ENCODE measurements around the gene NECTIN1. TPM values are rescaled to one million over a fixed set of nuclear protein-coding genes. Genes with fewer than 3 reads are reported as not detected.

Gene NECTIN1
- total and polyA plus RNA-seq, 2 experiments from 2014 or later = 1.0 to 5.2 TPM

- peak; percentile 54 for DNase-seq
- peak overlapping the region; percentile 88 for H3K4me2 ChIP-seq (ENCODE audit: unreplicated experiment)
- 0 to 2% methylated on average over 11 to 30 of the region's 30 CpGs for WGBS, 2 experiments (ENCODE audit: low coverage in 1 of 2, low lambda C conversion rate in 2 of 2, missing lambda C conversion rate in 2 of 2)
- no peaks in the 10 kb centered on the region for H4K20me1 ChIP-seq (ENCODE audit: insufficient read depth)
- H3K27me3 ChIP-seq (replicated peaks; ENCODE audit: insufficient read depth) = no peaks in the 10 kb centered on the region
- peak overlapping the region; percentile 76 for H3K4me3 ChIP-seq
- peak overlapping the region; percentile 74 for H3K9ac ChIP-seq
- H2AFZ ChIP-seq = peak overlapping the region; percentile 77
- in situ Hi-C loops (cut with MboI) = no loop called here
- H3K9me2 ChIP-seq (ENCODE audit: insufficient read depth) = no peaks in the 10 kb centered on the region
- 0 out of 2 replicates have a peak overlapping the region, but pooled peaks have one; percentile 44 for H3K27ac ChIP-seq
- no peaks in the 10 kb centered on the region for H3K36me3 ChIP-seq (ENCODE audit: low read depth)
- H3K4me1 ChIP-seq (ENCODE audit: insufficient read depth) = peaks cover 4% of the 10 kb centered on the region
- no peaks in the 10 kb centered on the region for H3F3A ChIP-seq (ENCODE audit: insufficient read depth)
- H3K79me2 ChIP-seq (ENCODE audit: insufficient read depth) = peaks cover 11% of the 10 kb centered on the region
- TF ChIP-seq EZH2 (IDR thresholded peaks at IDR 0.05; ENCODE audit: insufficient read depth, poor library complexity, severe bottlenecking) = no peak
- no peak for TF ChIP-seq EZH2phosphoT487 (IDR thresholded peaks at IDR 0.05; ENCODE audit: insufficient read depth, low read depth)
- no peaks in the 10 kb centered on the region for H3K9me3 ChIP-seq (ENCODE audit: low read depth)
These were observed 781 bp downstream of the NECTIN1 start for GRCh38 chr11:119728211-119728626.

- peaks cover 11% of the 10 kb centered on the region for H3K79me2 ChIP-seq (ENCODE audit: insufficient read depth)
- H3K4me2 ChIP-seq (ENCODE audit: unreplicated experiment) = peak overlapping the region; percentile 88
- in situ Hi-C loops (cut with MboI) = no loop called here
- H3K9ac ChIP-seq = peak overlapping the region; percentile 74
- no peak overlapping the region for H3K27ac ChIP-seq
- H3K27me3 ChIP-seq (replicated peaks; ENCODE audit: insufficient read depth) = no peaks in the 10 kb centered on the region
- peak overlapping the region; percentile 77 for H2AFZ ChIP-seq
- no peaks in the 10 kb centered on the region for H4K20me1 ChIP-seq (ENCODE audit: insufficient read depth)
- peak overlapping the region; percentile 76 for H3K4me3 ChIP-seq
- no peak for TF ChIP-seq EZH2 (IDR thresholded peaks at IDR 0.05; ENCODE audit: insufficient read depth, poor library complexity, severe bottlenecking)
- no peak for TF ChIP-seq EZH2phosphoT487 (IDR thresholded peaks at IDR 0.05; ENCODE audit: insufficient read depth, low read depth)
- peak; percentile 39 for DNase-seq
- no peaks in the 10 kb centered on the region for H3K9me3 ChIP-seq (ENCODE audit: low read depth)
- peaks cover 4% of the 10 kb centered on the region for H3K4me1 ChIP-seq (ENCODE audit: insufficient read depth)
- no peaks in the 10 kb centered on the region for H3F3A ChIP-seq (ENCODE audit: insufficient read depth)
- no peaks in the 10 kb centered on the region for H3K9me2 ChIP-seq (ENCODE audit: insufficient read depth)
- H3K36me3 ChIP-seq (ENCODE audit: low read depth) = no peaks in the 10 kb centered on the region
- WGBS, 2 experiments (ENCODE audit: low coverage in 1 of 2, low lambda C conversion rate in 2 of 2, missing lambda C conversion rate in 2 of 2) = 2 to 3% methylated on average over 30 to 48 of the region's 48 CpGs
These were observed 1.4 kb downstream of the NECTIN1 start for GRCh38 chr11:119727523-119728151.

- 16% methylated on average over 21 of the region's 21 CpGs for WGBS, 2 experiments (ENCODE audit: low coverage in 1 of 2, low lambda C conversion rate in 2 of 2, missing lambda C conversion rate in 2 of 2)
- Histone ChIP-seq H3K4me3 (peak overlapping the region; percentile 76), H3K27ac (no peak overlapping the region), H3K36me3 (ENCODE audit: low read depth) (no peaks in the 10 kb centered on the region), H2AFZ (no peak overlapping the region), H3K9me2 (ENCODE audit: insufficient read depth) (no peaks in the 10 kb centered on the region), H3F3A (ENCODE audit: insufficient read depth) (no peaks in the 10 kb centered on the region), H4K20me1 (ENCODE audit: insufficient read depth) (no peaks in the 10 kb centered on the region), H3K4me1 (ENCODE audit: insufficient read depth) (peaks cover 5% of the 10 kb centered on the region), H3K4me2 (ENCODE audit: unreplicated experiment) (peak overlapping the region; percentile 88), H3K79me2 (ENCODE audit: insufficient read depth) (peaks cover 11% of the 10 kb centered on the region), H3K27me3 (replicated peaks; ENCODE audit: insufficient read depth) (no peaks in the 10 kb centered on the region), H3K9ac (peak overlapping the region; percentile 74), H3K9me3 (ENCODE audit: low read depth) (no peaks in the 10 kb centered on the region)
- peak; percentile 10 for DNase-seq
- in situ Hi-C loops (cut with MboI) = no loop called here
- TF ChIP-seq EZH2phosphoT487 (IDR thresholded peaks at IDR 0.05; ENCODE audit: insufficient read depth, low read depth) (no peak), EZH2 (IDR thresholded peaks at IDR 0.05; ENCODE audit: insufficient read depth, poor library complexity, severe bottlenecking) (no peak)
These were observed 2.1 kb downstream of the NECTIN1 start for GRCh38 chr11:119726585-119727522.

- H2AFZ ChIP-seq = no peak overlapping the region
- TF ChIP-seq EZH2 (IDR thresholded peaks at IDR 0.05; ENCODE audit: insufficient read depth, poor library complexity, severe bottlenecking) (no peak), EZH2phosphoT487 (IDR thresholded peaks at IDR 0.05; ENCODE audit: insufficient read depth, low read depth) (no peak)
- H3K36me3 ChIP-seq (ENCODE audit: low read depth) = no peaks in the 10 kb centered on the region
- H4K20me1 ChIP-seq (ENCODE audit: insufficient read depth) = no peaks in the 10 kb centered on the region
- H3K4me2 ChIP-seq (ENCODE audit: unreplicated experiment) = no peak overlapping the region
- H3K9me2 ChIP-seq (ENCODE audit: insufficient read depth) = no peaks in the 10 kb centered on the region
- H3K4me3 ChIP-seq = no peak overlapping the region
- peaks cover 11% of the 10 kb centered on the region for H3K79me2 ChIP-seq (ENCODE audit: insufficient read depth)
- no peaks in the 10 kb centered on the region for H3K9me3 ChIP-seq (ENCODE audit: low read depth)
- peaks cover 12% of the 10 kb centered on the region for H3K4me1 ChIP-seq (ENCODE audit: insufficient read depth)
- in situ Hi-C loops (cut with MboI) = no loop called here
- H3K27ac ChIP-seq = no peak overlapping the region
- no peak for DNase-seq
- H3K9ac ChIP-seq = no peak overlapping the region
- WGBS, 2 experiments (ENCODE audit: low coverage in 1 of 2, low lambda C conversion rate in 2 of 2, missing lambda C conversion rate in 2 of 2) = 84 to 85% methylated on average over 6 of the region's 6 CpGs
- 0 out of 2 replicates have a peak, but pooled peaks cover 2% of the 10 kb centered on the region for H3F3A ChIP-seq (ENCODE audit: insufficient read depth)
- H3K27me3 ChIP-seq (replicated peaks; ENCODE audit: insufficient read depth) = no peaks in the 10 kb centered on the region
These were observed 2.8 kb downstream of the NECTIN1 start for GRCh38 chr11:119726150-119726553.
